SKM-1 treated with dmso at 0.1 percent for 144 hours (cell line): ENCODE measurements around the gene CKAP5.
"Not testable (repeated sequence)": the region's sequence is repeated elsewhere in the genome, so short reads cannot be mapped to it uniquely, and the experiment has no call there.

ENCODE experiments used
- DNase-seq: peaks from one replicate; lab custom pipeline; 2025; ENCODE audit not compliant: unreplicated experiment; lab: John Stamatoyannopoulos, UW

CKAP5 gene

GRCh38 chr11:46729110-46730027 is 116.7 kb downstream of the CKAP5 start:
- DNase-seq: no peak

GRCh38 chr11:46728659-46729040 is 117.4 kb downstream of the CKAP5 start:
- DNase-seq: no peak

GRCh38 chr11:46727952-46728658 is 118.0 kb downstream of the CKAP5 start:
- no peak for DNase-seq

GRCh38 chr11:46726206-46726862 is 119.7 kb downstream of the CKAP5 start:
- no peak for DNase-seq

GRCh38 chr11:46725338-46726205 is 120.5 kb downstream of the CKAP5 start:
- DNase-seq: no peak

- DNase-seq: no peak
Measured at GRCh38 chr11:46724088-46724487, 122.0 kb downstream of the CKAP5 start.

- no peak for DNase-seq
Measured at GRCh38 chr11:46723359-46723680, 122.8 kb downstream of the CKAP5 start.

- no peak for DNase-seq
Measured at GRCh38 chr11:46722566-46723358, 123.3 kb downstream of the CKAP5 start.

GRCh38 chr11:46721286-46721685 is 124.8 kb downstream of the CKAP5 start:
- DNase-seq: no peak

- no peak for DNase-seq
Measured at GRCh38 chr11:46719543-46720218, 126.4 kb downstream of the CKAP5 start.

- DNase-seq: no peak
Measured at GRCh38 chr11:46719048-46719542, 127.0 kb downstream of the CKAP5 start, which contains the start of gene F2. F2 (plus strand) TSS chr11:46719213; CDS start chr11:46719236, 23 bp downstream.

- DNase-seq: no peak
Measured at GRCh38 chr11:46718155-46719019, 127.7 kb downstream of the CKAP5 start.

GRCh38 chr11:46717825-46718154 is 128.3 kb downstream of the CKAP5 start:
- DNase-seq: not testable (repeated sequence)

GRCh38 chr11:46712874-46713576 is 133.1 kb downstream of the CKAP5 start:
- DNase-seq: no peak

- DNase-seq: no peak
Measured at GRCh38 chr11:46711303-46711702, 134.8 kb downstream of the CKAP5 start.

GRCh38 chr11:46710821-46711269 is 135.2 kb downstream of the CKAP5 start:
- no peak for DNase-seq

GRCh38 chr11:46709351-46709750 is 136.7 kb downstream of the CKAP5 start:
- not testable (repeated sequence) for DNase-seq

GRCh38 chr11:46706886-46707285 is 139.2 kb downstream of the CKAP5 start:
- no peak for DNase-seq
